Measurements from ENCODE around the gene CHD6.

- TF ChIP-seq CTCF (conservative IDR thresholded peaks at IDR 0.05; ENCODE audit: low read depth in 2 of 2), result no peak
- no peak for TF ChIP-seq EZH2 (IDR thresholded peaks at IDR 0.05; ENCODE audit: low read depth, unreplicated experiment)
- TF ChIP-seq POLR2AphosphoS5 (IDR thresholded peaks at IDR 0.05; ENCODE audit: low read depth), result no peak
- no peak for TF ChIP-seq EZH2phosphoT487 (IDR thresholded peaks at IDR 0.05; ENCODE audit: unreplicated experiment)
- TF ChIP-seq JUNB (IDR thresholded peaks at IDR 0.05; ENCODE audit: unreplicated experiment), result no peak
- TF ChIP-seq CREB1 (CRISPR knock-in tag; IDR thresholded peaks at IDR 0.05; ENCODE audit: low read depth), result no peak
- no peak for TF ChIP-seq REST (IDR thresholded peaks at IDR 0.05; ENCODE audit: unreplicated experiment)
- no peak for TF ChIP-seq ETS1 (IDR thresholded peaks at IDR 0.05)
- no peak for TF ChIP-seq ZNF331 (CRISPR knock-in tag; IDR thresholded peaks at IDR 0.05; ENCODE audit: low read depth)
Observed at GRCh38 chr20:41398408-41398807, 219.8 kb downstream of the CHD6 start.
